Fibroblast of lung (primary cell): ENCODE results near the gene MTARC1.

Experiments
- CTCF ChIP-seq, 2 donors: IDR thresholded peaks in 1 of 2; conservative IDR thresholded peaks in 1 of 2; 1 replicate in 1 of 2; 2 replicates in 1 of 2; pipeline ENCODE4 v1.5.1; 2011 to 2012; ENCODE audit warnings: low read length in 2 of 2, control low read depth in 1 of 2, inconsistent platforms in 1 of 2, low read depth in 1 of 2, mild to moderate bottlenecking in 1 of 2
- EZH2 ChIP-seq: IDR thresholded peaks from 2 replicates; pipeline ENCODE4 v1.5.1; 2012; ENCODE audit warnings: low read length, control low read depth, mild to moderate bottlenecking; ENCODE audit errors: missing control alignments

- TF ChIP-seq CTCF (conservative IDR thresholded peaks at IDR 0.05 in 1 of 2, IDR thresholded peaks at IDR 0.05 in 1 of 2; ENCODE audit: low read depth in 1 of 2, low read length in 2 of 2): no peak
- no peak for TF ChIP-seq EZH2
Observed at GRCh38 chr1:220824031-220824989, 37.6 kb downstream of the MTARC1 start.
